Neural progenitor cell (in vitro differentiated cells): ENCODE measurements around the gene DAB2.

Experiments used
- CTCF ChIP-seq: fragments of 200-600 bp; sonication (generic); IDR thresholded peaks from 2 replicates; pipeline ENCODE4 v1.5.1; 2017; ENCODE audit warnings: antibody characterized with exemption, mild to moderate bottlenecking
- EZH2 ChIP-seq: fragments of 200-600 bp; sonication (generic); IDR thresholded peaks from 2 replicates; pipeline ENCODE4 v1.6.1; 2017; ENCODE audit warnings: antibody characterized with exemption, mild to moderate bottlenecking, moderate library complexity
- EZH2phosphoT487 ChIP-seq: fragments of 200-600 bp; sonication (generic); IDR thresholded peaks from 2 replicates; pipeline ENCODE4 v1.6.1; 2017; ENCODE audit warnings: antibody characterized with exemption

GRCh38 chr5:39411061-39411460 lies 13.7 kb downstream of the DAB2 start:
- TF ChIP-seq EZH2 (no peak), CTCF (no peak), EZH2phosphoT487 (no peak)
